ENCODE data around the gene SLC22A14.

DNA sequence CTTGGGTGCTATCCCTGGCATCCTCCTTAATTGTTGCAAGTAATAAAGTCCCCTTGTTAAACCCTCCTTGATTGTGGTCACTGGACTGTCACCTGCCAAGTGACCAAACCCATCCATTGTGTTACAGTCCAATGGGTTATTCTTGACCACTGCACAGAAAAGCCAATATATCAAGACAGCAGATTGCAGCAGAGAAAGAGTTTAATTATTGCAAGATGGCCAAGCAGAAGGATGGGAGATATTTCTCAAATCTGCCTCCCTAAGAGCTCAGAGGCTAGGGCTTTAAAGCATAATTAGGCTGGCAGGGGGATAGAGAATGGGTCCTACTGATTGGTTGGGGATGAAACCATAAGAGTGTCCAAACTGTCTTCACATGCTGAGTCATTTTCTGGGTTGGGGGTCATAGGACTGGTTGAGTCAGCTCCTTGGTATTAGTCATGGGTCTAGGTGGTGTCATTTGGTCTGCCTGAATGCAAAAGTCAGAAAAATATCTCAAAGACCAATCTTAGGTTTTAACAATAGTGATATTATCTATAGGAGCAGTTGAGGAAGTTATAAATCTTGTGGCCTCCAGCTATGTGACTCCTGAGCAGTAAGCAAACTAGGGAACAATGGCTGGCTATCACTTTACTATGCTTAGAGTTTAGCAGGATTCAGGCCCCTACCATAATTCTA lies 45.4 kb downstream of the SLC22A14 start:
- no peak for TF ChIP-seq CTCF (IDR thresholded peaks at IDR 0.05; ENCODE audit: low read length)
- no peak for TF ChIP-seq EZH2 (IDR thresholded peaks at IDR 0.05; ENCODE audit: borderline replicate concordance, low read length)

All from OCI-LY1 (cell line).